WTC11 (cell line): ENCODE data around the gene ZBED5. TPM values are rescaled to one million over a fixed set of nuclear protein-coding genes. Genes with fewer than 3 reads are reported as not detected.

ENCODE experiments used
- ATAC-seq: fragments of 200-7000 bp; cut with Tn5 transposase; 2 replicates; pipeline ENCODE4 v1.10.0; 2021; ENCODE audit warnings: mild to moderate bottlenecking, moderate library complexity
- CTCF ChIA-PET: fragments of 300-600 bp; sonication (Branson Sonifier 250); formaldehyde crosslinking; loops from one replicate; lab custom pipeline; 2021; ENCODE audit warnings: antibody characterized with exemption; lab: Charles Lee
- POLR2A ChIA-PET: fragments of 350-600 bp; sonication (Branson Sonifier 250); formaldehyde crosslinking; loops from one replicate; lab custom pipeline; 2021; ENCODE audit warnings: antibody characterized with exemption; lab: Charles Lee
- DNase-seq: peaks from one replicate; pipeline ENCODE4 v3.0.0; 2021; ENCODE audit warnings: low spot score
- H3K27ac Mint-ChIP-seq: 2 replicates; pipeline ENCODE4 v1.8.0; 2021; ENCODE audit warnings: mixed read lengths
- H3K27me3 Mint-ChIP-seq: 2 replicates; pipeline ENCODE4 v1.8.0; 2021; ENCODE audit warnings: low read depth, mild to moderate bottlenecking, moderate library complexity, mixed read lengths
- H3K36me3 Mint-ChIP-seq: 2 replicates; pipeline ENCODE4 v1.8.0; 2021; ENCODE audit warnings: mixed read lengths
- H3K4me1 Mint-ChIP-seq: 2 replicates; pipeline ENCODE4 v1.8.0; 2022; ENCODE audit warnings: mixed read lengths
- H3K4me3 Mint-ChIP-seq: 2 replicates; pipeline ENCODE4 v1.8.0; 2021; ENCODE audit warnings: mild to moderate bottlenecking, moderate library complexity, mixed read lengths
- H3K9me3 Mint-ChIP-seq: 2 replicates; pipeline ENCODE4 v1.8.0; 2021; ENCODE audit warnings: mixed read lengths
- AR ChIP-seq: fragments of 250-450 bp; sonication (Bioruptor Pico); IDR thresholded peaks from 2 replicates; pipeline ENCODE4 v1.9.0; 2021; ENCODE audit warnings: mild to moderate bottlenecking
- CBFB ChIP-seq: sonication (generic); formaldehyde crosslinking; IDR thresholded peaks from 2 replicates; pipeline ENCODE4 v1.8.1; 2022; ENCODE audit warnings: mild to moderate bottlenecking, low read depth, missing genetic modification reagents
- E2F5 ChIP-seq: sonication (generic); formaldehyde crosslinking; IDR thresholded peaks from 2 replicates; pipeline ENCODE4 v1.8.1; 2022; ENCODE audit warnings: mild to moderate bottlenecking, moderate library complexity, missing genetic modification reagents
- ERG ChIP-seq: fragments of 250-450 bp; sonication (Bioruptor Pico); IDR thresholded peaks from 2 replicates; pipeline ENCODE4 v1.8.0; 2021; ENCODE audit warnings: mild to moderate bottlenecking
- FOXP1 ChIP-seq: sonication (generic); formaldehyde crosslinking; IDR thresholded peaks from 2 replicates; pipeline ENCODE4 v1.8.0; 2022; ENCODE audit warnings: missing genetic modification reagents, mild to moderate bottlenecking, moderate library complexity, borderline replicate concordance
- MXD4 ChIP-seq: fragments of 250-450 bp; sonication (Bioruptor Pico); IDR thresholded peaks from 2 replicates; pipeline ENCODE4 v1.8.0; 2021; ENCODE audit warnings: mild to moderate bottlenecking, moderate library complexity, borderline replicate concordance
- NFE2L1 ChIP-seq: sonication (generic); formaldehyde crosslinking; IDR thresholded peaks from 2 replicates; pipeline ENCODE4 v1.8.1; 2023; ENCODE audit warnings: missing genetic modification reagents
- NR2C2 ChIP-seq: sonication (generic); formaldehyde crosslinking; IDR thresholded peaks from 2 replicates; pipeline ENCODE4 v1.8.0; 2022; ENCODE audit warnings: mild to moderate bottlenecking, missing genetic modification reagents
- PRRX2 ChIP-seq: fragments of 250-450 bp; sonication (Bioruptor Pico); IDR thresholded peaks from 2 replicates; pipeline ENCODE4 v1.8.0; 2021; ENCODE audit warnings: mild to moderate bottlenecking
- SP1 ChIP-seq: sonication (generic); formaldehyde crosslinking; conservative IDR thresholded peaks from 2 replicates; pipeline ENCODE4 v1.8.1; 2022; ENCODE audit warnings: missing genetic modification reagents
- TEAD1 ChIP-seq: sonication (generic); formaldehyde crosslinking; IDR thresholded peaks from 2 replicates; pipeline ENCODE4 v1.8.0; 2022; ENCODE audit warnings: mild to moderate bottlenecking, missing genetic modification reagents
- USF2 ChIP-seq: sonication (generic); formaldehyde crosslinking; IDR thresholded peaks from 2 replicates; pipeline ENCODE4 v1.8.1; 2023; ENCODE audit warnings: mild to moderate bottlenecking, missing genetic modification reagents, moderate library complexity
- ZNF232 ChIP-seq: sonication (generic); formaldehyde crosslinking; IDR thresholded peaks from 2 replicates; pipeline ENCODE4 v1.8.0; 2022; ENCODE audit warnings: mild to moderate bottlenecking, missing genetic modification reagents
- ZNF263 ChIP-seq: sonication (generic); formaldehyde crosslinking; IDR thresholded peaks from 2 replicates; pipeline ENCODE4 v1.8.1; 2022; ENCODE audit warnings: low read depth, mild to moderate bottlenecking, moderate library complexity, missing genetic modification reagents
- total RNA-seq: library from RNA; stranded (reverse); gene quantifications from 3 replicates; pipeline ENCODE4 v1.2.3, GENCODE V29; 2021
- TF ChIP-seq, protein P1 (sequence below): sonication (generic); formaldehyde crosslinking; IDR thresholded peaks from 2 replicates; pipeline ENCODE4 v1.8.1; 2023; ENCODE audit warnings: mild to moderate bottlenecking, missing genetic modification reagents, borderline replicate concordance
- TF ChIP-seq, protein P2 (sequence below): fragments of 250-450 bp; sonication (Bioruptor Pico); IDR thresholded peaks from 2 replicates; pipeline ENCODE4 v2.1.2; 2022; ENCODE audit warnings: mild to moderate bottlenecking, moderate library complexity

ZBED5 gene
- total RNA-seq, 1 experiment from 2014 or later: 48.7 TPM

DNA sequence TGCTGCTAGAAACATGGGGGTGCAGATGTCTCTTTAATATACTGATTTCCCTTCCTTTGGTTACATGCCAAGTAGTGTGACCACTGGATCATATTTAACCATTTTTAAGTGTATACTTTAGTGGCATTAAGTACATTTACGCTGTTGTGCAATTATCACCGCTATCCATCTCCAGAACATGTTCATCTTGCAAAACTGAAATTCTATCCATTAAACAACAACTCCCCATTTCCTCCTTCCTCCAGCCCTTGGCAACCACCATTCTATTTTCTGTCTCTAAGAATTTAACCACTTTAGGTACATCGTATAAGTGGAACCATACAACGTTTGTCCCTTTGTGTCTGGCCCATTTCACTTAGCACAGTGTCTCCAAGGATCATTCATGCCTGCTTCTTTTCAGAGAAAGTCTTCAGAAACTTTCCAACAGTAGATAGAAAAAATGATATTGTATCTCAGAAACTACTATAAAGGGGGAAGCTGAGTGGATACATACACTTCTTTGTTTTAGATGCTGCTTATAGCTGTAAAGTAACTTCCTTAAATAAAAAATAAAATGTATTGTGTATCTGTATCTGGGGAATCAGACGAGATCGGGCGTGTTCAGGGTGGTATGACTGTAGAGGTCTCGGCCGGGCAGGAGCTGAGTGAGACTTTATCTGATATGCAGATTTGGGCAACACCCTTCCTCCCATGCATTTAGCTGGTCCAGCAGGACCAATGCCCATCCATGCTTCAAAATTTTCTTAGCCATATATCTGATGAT lies 44.6 kb upstream of the ZBED5 start:
- peaks cover 11% of the 10 kb centered on the region for H3K9me3 Mint-ChIP-seq
- H3K36me3 Mint-ChIP-seq: no peaks in the 10 kb centered on the region
- POLR2A ChIA-PET: interaction anchor here (0.6 kb wide), 1 partner anchor 71 kb away, joined by 3 read pairs; no protein-coding TSS in a partner anchor
- TF ChIP-seq FOXP1 (no peak), PRRX2 (no peak), SP1 (CRISPR knock-in tag) (no peak), NFE2L1 (no peak), AR (CRISPR knock-in tag) (no peak), ZNF232 (CRISPR knock-in tag) (no peak), CBFB (CRISPR knock-in tag) (no peak)
- TF ChIP-seq, protein P1, sequence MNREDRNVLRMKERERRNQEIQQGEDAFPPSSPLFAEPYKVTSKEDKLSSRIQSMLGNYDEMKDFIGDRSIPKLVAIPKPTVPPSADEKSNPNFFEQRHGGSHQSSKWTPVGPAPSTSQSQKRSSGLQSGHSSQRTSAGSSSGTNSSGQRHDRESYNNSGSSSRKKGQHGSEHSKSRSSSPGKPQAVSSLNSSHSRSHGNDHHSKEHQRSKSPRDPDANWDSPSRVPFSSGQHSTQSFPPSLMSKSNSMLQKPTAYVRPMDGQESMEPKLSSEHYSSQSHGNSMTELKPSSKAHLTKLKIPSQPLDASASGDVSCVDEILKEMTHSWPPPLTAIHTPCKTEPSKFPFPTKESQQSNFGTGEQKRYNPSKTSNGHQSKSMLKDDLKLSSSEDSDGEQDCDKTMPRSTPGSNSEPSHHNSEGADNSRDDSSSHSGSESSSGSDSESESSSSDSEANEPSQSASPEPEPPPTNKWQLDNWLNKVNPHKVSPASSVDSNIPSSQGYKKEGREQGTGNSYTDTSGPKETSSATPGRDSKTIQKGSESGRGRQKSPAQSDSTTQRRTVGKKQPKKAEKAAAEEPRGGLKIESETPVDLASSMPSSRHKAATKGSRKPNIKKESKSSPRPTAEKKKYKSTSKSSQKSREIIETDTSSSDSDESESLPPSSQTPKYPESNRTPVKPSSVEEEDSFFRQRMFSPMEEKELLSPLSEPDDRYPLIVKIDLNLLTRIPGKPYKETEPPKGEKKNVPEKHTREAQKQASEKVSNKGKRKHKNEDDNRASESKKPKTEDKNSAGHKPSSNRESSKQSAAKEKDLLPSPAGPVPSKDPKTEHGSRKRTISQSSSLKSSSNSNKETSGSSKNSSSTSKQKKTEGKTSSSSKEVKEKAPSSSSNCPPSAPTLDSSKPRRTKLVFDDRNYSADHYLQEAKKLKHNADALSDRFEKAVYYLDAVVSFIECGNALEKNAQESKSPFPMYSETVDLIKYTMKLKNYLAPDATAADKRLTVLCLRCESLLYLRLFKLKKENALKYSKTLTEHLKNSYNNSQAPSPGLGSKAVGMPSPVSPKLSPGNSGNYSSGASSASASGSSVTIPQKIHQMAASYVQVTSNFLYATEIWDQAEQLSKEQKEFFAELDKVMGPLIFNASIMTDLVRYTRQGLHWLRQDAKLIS (CRISPR knock-in tag): no peak
- CTCF ChIA-PET: interaction anchor here (1.2 to 2.0 kb wide), 3 partner anchors 24 to 110 kb away, joined by 3 to 8 read pairs (median 5); no protein-coding TSS in a partner anchor
- ATAC-seq (no peak), DNase-seq (no peak)
- H3K4me1 Mint-ChIP-seq: peaks cover 4% of the 10 kb centered on the region
- H3K4me3 Mint-ChIP-seq: no peak overlapping the region
- no peak overlapping the region for H3K27ac Mint-ChIP-seq
- no peaks in the 10 kb centered on the region; the same call in 1 of the 2 replicates for H3K27me3 Mint-ChIP-seq

GRCh38 chr11:10900681-10901415 lies 43.0 kb upstream of the ZBED5 start:
- Mint-ChIP-seq H3K36me3 (no peaks in the 10 kb centered on the region), H3K4me1 (peaks cover 4% of the 10 kb centered on the region; the same call in 1 of the 2 replicates), H3K9me3 (0 out of 2 replicates have a peak, but pooled peaks cover 3% of the 10 kb centered on the region), H3K4me3 (no peak overlapping the region), H3K27ac (no peak overlapping the region), H3K27me3 (no peaks in the 10 kb centered on the region; the same call in 1 of the 2 replicates)
- ChIA-PET CTCF (interaction anchor here (0.5 to 2.4 kb wide), 7 partner anchors 20 to 128 kb away, joined by 3 to 16 read pairs (median 5); no protein-coding TSS in a partner anchor), POLR2A (interaction anchor here (0.9 to 1.4 kb wide), 2 partner anchors 34 to 91 kb away, joined by 3 to 4 read pairs; no protein-coding TSS in a partner anchor)
- ATAC-seq (no peak), DNase-seq (no peak)
- TF ChIP-seq ZNF232 (CRISPR knock-in tag) (no peak), E2F5 (no peak), NR2C2 (CRISPR knock-in tag) (no peak), USF2 (CRISPR knock-in tag) (no peak), ERG (no peak), ZNF263 (CRISPR knock-in tag) (no peak), TEAD1 (CRISPR knock-in tag) (no peak), MXD4 (no peak)
- TF ChIP-seq, protein P2, sequence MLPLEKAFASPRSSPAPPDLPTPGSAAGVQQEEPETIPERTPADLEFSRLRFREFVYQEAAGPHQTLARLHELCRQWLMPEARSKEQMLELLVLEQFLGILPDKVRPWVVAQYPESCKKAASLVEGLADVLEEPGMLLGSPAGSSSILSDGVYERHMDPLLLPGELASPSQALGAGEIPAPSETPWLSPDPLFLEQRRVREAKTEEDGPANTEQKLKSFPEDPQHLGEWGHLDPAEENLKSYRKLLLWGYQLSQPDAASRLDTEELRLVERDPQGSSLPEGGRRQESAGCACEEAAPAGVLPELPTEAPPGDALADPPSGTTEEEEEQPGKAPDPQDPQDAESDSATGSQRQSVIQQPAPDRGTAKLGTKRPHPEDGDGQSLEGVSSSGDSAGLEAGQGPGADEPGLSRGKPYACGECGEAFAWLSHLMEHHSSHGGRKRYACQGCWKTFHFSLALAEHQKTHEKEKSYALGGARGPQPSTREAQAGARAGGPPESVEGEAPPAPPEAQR: no peak
- TF ChIP-seq, protein P1 (CRISPR knock-in tag): no peak
